Activated CD8-positive, alpha-beta T cell treated with anti-CD3 and anti-CD28 coated beads for 36 hours (primary cell): ENCODE results near the gene DNPEP. TPM values are rescaled to one million over a fixed set of nuclear protein-coding genes. Genes with fewer than 3 reads are reported as not detected.

Experiments used
- ATAC-seq: fragments of 200-7000 bp; cut with Tn5 transposase; one replicate; pipeline ENCODE4 v1.10.0; 2021; ENCODE audit warnings: mild to moderate bottlenecking, moderate library complexity
- CTCF ChIA-PET: fragments of 350-600 bp; sonication (Branson Sonifier 250); formaldehyde crosslinking; loops from one replicate; lab custom pipeline; 2021; ENCODE audit warnings: antibody characterized with exemption; lab: Charles Lee
- POLR2A ChIA-PET: fragments of 350-600 bp; sonication (Branson Sonifier 250); formaldehyde crosslinking; loops from one replicate; lab custom pipeline; 2021; ENCODE audit warnings: antibody characterized with exemption; lab: Charles Lee
- DNase-seq: peaks from one replicate; pipeline ENCODE4 v3.0.0-alpha.2; 2020
- H3K27ac Mint-ChIP-seq: one replicate; pipeline ENCODE4 v1.8.0; 2021; ENCODE audit warnings: mild to moderate bottlenecking, mixed read lengths
- H3K27me3 Mint-ChIP-seq: one replicate; pipeline ENCODE4 v1.8.0; 2021; ENCODE audit warnings: mixed read lengths
- H3K36me3 Mint-ChIP-seq: one replicate; pipeline ENCODE4 v1.8.0; 2021; ENCODE audit warnings: low read depth, mixed read lengths
- H3K4me1 Mint-ChIP-seq: one replicate; pipeline ENCODE4 v1.8.0; 2021; ENCODE audit warnings: low read depth, mixed read lengths
- H3K4me3 Mint-ChIP-seq: one replicate; pipeline ENCODE4 v1.8.0; 2021; ENCODE audit warnings: mild to moderate bottlenecking, moderate library complexity, mixed read lengths
- H3K9me3 Mint-ChIP-seq: one replicate; pipeline ENCODE4 v1.8.0; 2021; ENCODE audit warnings: mixed read lengths
- CTCF ChIP-seq: fragments of 200-600 bp; IDR thresholded peaks from one replicate; pipeline ENCODE4 v1.8.0; 2022; ENCODE audit warnings: antibody characterized with exemption, mild to moderate bottlenecking
- intact Hi-C: fragments of 100-400 bp; cut with micrococcal nuclease; formaldehyde crosslinking; loops from one replicate; pipeline ENCODE4 v1.10.0; 2022
- total RNA-seq, 2 experiments: library from RNA; stranded (reverse); gene quantifications; one replicate each; pipeline ENCODE4 v1.2.3, GENCODE V29; 2021

The DNPEP gene
- total RNA-seq, 2 experiments from 2014 or later: 112 to 113 TPM

DNA sequence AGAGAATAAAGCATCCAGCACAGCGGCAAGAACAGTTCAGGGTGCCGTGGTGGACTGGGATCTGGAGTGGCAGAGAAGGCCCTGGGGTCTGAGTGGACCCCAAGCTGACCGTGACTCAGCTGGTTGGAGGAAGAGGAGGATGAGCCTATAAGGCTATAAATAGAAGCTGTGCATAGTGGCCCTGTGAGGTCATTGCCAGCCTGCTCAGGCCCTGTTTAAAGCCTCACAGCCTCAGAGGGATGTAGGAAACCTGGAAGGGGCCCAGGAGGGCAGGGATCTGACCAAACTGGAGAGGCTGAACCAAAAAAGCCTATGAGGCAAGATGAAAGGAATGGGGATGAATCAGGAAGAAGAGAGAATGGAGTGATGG lies 19.1 kb upstream of the DNPEP start:
- Mint-ChIP-seq H3K27me3 (peaks cover 13% of the 10 kb centered on the region), H3K4me1 (no peaks in the 10 kb centered on the region), H3K27ac (no peak overlapping the region), H3K36me3 (no peaks in the 10 kb centered on the region), H3K9me3 (no peaks in the 10 kb centered on the region), H3K4me3 (no peak overlapping the region)
- ChIA-PET CTCF (no interaction called here), POLR2A (no interaction called here)
- no peak for TF ChIP-seq CTCF
- DNase-seq: no peak
- intact Hi-C loops: no loop called here
- no peak for ATAC-seq

DNA sequence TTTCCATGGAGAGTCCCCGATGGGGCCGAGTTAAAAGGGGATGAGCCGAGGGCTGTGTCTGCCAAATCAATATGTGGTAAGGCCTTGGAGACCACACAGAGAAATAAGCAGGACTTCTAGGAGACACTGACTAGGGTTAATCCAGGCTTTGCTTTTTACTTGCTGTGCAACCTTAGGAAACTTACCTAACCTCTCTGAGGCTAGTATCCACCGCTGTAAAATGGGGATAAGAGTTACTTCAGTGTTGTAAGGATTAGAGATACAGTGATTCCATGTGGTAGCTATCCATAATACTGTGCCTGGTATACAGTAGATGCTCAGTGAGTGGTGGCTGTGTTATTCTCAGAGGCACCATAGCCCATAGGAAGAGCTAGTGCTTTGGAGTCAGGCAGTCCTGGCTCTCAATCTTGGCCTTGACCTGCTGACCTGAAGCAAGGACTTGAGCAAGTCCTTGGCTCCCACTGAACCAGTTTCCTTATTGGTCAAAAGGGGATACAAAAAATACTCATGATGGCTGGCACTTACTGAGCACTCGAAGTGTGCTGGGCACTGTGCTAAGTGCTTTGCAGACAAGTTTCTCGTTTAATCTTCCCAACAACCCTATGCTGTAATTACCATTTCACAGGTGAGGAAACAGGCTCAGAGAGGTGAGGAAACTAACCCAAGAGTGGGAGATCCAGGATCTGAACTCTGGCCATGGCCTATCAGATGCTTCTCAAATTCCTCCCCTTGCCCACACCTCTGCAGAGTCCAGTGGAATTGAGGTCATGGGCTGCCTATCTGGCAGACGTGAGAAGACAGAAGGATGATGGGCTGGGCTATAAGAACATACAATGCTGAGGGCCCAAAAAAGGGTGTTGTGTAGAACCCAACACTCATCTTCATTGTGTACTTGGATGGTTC lies 18.5 kb upstream of the DNPEP start:
- CTCF ChIA-PET: interaction anchor here (0.6 to 10.1 kb wide), 2 partner anchors 9 to 122 kb away, joined by 3 to 159 read pairs; no protein-coding TSS in a partner anchor
- H3K4me3 Mint-ChIP-seq: no peak overlapping the region
- H3K27me3 Mint-ChIP-seq: peaks cover 14% of the 10 kb centered on the region

DNA sequence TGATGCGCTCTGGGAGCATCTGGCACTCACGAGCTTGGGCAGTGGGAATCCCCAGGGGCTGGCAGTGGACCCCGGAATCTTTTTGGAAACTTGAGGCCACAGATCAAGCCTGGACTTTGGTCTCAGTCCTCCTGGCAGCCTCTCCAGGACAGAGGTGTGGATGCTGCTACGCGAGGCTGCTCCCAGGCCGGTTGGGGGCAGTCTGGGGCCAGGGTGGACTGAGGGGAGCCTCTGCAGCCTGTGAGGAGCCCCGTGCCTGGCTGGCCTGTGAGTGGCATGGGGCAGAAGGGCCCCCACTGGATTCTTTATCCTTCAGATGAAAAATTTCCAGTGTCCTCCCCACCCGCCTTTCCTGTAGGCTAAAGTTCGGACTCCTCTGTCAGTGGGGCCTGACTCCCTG lies 17.7 kb upstream of the DNPEP start:
- no peaks in the 10 kb centered on the region for H3K36me3 Mint-ChIP-seq
- no peaks in the 10 kb centered on the region for H3K4me1 Mint-ChIP-seq
- ChIA-PET POLR2A (no interaction called here), CTCF (interaction anchor here (0.9 to 10.1 kb wide), 4 partner anchors 16 to 123 kb away, joined by 3 to 159 read pairs (median 52); partner anchors contain the start of gene DNPEP)
- no peak for TF ChIP-seq CTCF
- DNase-seq (no peak), ATAC-seq (no peak)
- peaks cover 14% of the 10 kb centered on the region for H3K27me3 Mint-ChIP-seq
- no peaks in the 10 kb centered on the region for H3K9me3 Mint-ChIP-seq
- intact Hi-C loops: no loop called here
- no peak overlapping the region for H3K27ac Mint-ChIP-seq
- H3K4me3 Mint-ChIP-seq: no peak overlapping the region

More for the DNA sequence above, 18.5 kb upstream of the DNPEP start:
- TF ChIP-seq CTCF: no peak
- Mint-ChIP-seq H3K9me3 (no peaks in the 10 kb centered on the region), H3K27ac (no peak overlapping the region), H3K36me3 (no peaks in the 10 kb centered on the region), H3K4me1 (no peaks in the 10 kb centered on the region)
- DNase-seq (no peak), ATAC-seq (no peak)
- POLR2A ChIA-PET: no interaction called here
- intact Hi-C loops: no loop called here

DNA sequence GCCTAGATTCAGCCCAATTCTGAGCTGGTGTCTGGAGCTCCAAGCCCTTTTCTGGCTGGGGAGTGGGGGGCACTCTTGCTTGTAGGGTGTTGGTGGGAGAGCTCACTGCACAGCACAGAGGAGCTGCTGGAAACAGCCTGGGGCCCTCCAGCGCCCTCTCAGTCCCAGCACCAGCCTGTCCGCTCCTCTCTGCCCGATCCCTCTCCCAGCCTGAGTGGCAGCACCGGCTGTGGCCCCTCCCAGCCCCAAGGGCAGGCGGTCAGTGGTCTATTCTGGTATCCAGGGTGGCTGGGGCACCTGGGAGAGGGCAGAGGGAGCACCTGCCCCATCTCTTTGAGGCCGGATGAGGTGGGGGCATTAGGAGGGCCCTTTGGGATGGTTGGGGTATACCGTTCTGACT lies 17.2 kb upstream of the DNPEP start:
- H3K27me3 Mint-ChIP-seq: peaks cover 14% of the 10 kb centered on the region
- H3K36me3 Mint-ChIP-seq: no peaks in the 10 kb centered on the region
- ATAC-seq (no peak), DNase-seq (no peak)
- H3K4me1 Mint-ChIP-seq: no peaks in the 10 kb centered on the region
- intact Hi-C loops: loop anchor here (5.0 kb wide), 1 partner anchor 127 kb away; no protein-coding TSS in a partner anchor
- CTCF ChIA-PET: interaction anchor here (0.9 to 10.1 kb wide), 10 partner anchors 7 to 154 kb away, joined by 3 to 159 read pairs (median 22); partner anchors contain the start of genes DES, DNPEP, GMPPA and SPEG
- no peak overlapping the region for H3K4me3 Mint-ChIP-seq
- TF ChIP-seq CTCF: no peak
- H3K9me3 Mint-ChIP-seq: no peaks in the 10 kb centered on the region
- POLR2A ChIA-PET: interaction anchor here (0.7 kb wide), 1 partner anchor 16 kb away, joined by 3 read pairs; no protein-coding TSS in a partner anchor
- H3K27ac Mint-ChIP-seq: no peak overlapping the region
